Kidney glomerular epithelial cell (primary cell): ENCODE data around the gene STUM.

Experiments
- DNase-seq: peaks from one replicate; lab custom pipeline; 2025; lab: John Stamatoyannopoulos, UW

The STUM gene

GRCh38 chr1:226640321-226641136, 92.0 kb downstream of the STUM start:
- no peak for DNase-seq

- DNase-seq: no peak
These were observed 93.2 kb downstream of the STUM start for GRCh38 chr1:226641671-226642231.

- DNase-seq: no peak
These were observed 93.9 kb downstream of the STUM start for GRCh38 chr1:226642421-226642820.

GRCh38 chr1:226643177-226643576, 94.6 kb downstream of the STUM start:
- peak; percentile 30 for DNase-seq

- DNase-seq: no peak
These were observed 95.3 kb downstream of the STUM start for GRCh38 chr1:226643611-226644540.

GRCh38 chr1:226644541-226645176, 96.1 kb downstream of the STUM start:
- no peak for DNase-seq

- no peak for DNase-seq
These were observed 96.9 kb downstream of the STUM start for GRCh38 chr1:226645279-226645976.

- DNase-seq: no peak
These were observed 97.7 kb downstream of the STUM start for GRCh38 chr1:226646026-226646869.

GRCh38 chr1:226646870-226647449, 98.4 kb downstream of the STUM start:
- no peak for DNase-seq

- DNase-seq: no peak
These were observed 99.2 kb downstream of the STUM start for GRCh38 chr1:226647719-226648118.

GRCh38 chr1:226648421-226648820, 99.9 kb downstream of the STUM start:
- no peak for DNase-seq

GRCh38 chr1:226649244-226649643, 100.7 kb downstream of the STUM start:
- DNase-seq: no peak

GRCh38 chr1:226649780-226650179, 101.2 kb downstream of the STUM start:
- no peak for DNase-seq

GRCh38 chr1:226650236-226650841, 101.8 kb downstream of the STUM start:
- DNase-seq: no peak

GRCh38 chr1:226651041-226651731, 102.6 kb downstream of the STUM start:
- DNase-seq: no peak

GRCh38 chr1:226651732-226652105, 103.2 kb downstream of the STUM start:
- no peak for DNase-seq

- no peak for DNase-seq
These were observed 104.0 kb downstream of the STUM start for GRCh38 chr1:226652613-226653012.

- DNase-seq: no peak
These were observed 104.9 kb downstream of the STUM start for GRCh38 chr1:226653311-226653921.
